Upper lobe of right lung (tissue), 1 donor: ENCODE measurements around the gene RPL19. TPM values are rescaled to one million over a fixed set of nuclear protein-coding genes. Genes with fewer than 3 reads are reported as not detected.

Experiments
- ATAC-seq: fragments of 200-7000 bp; cut with Tn5 transposase; one replicate; pipeline ENCODE4 v1.9.1; 2020; ENCODE audit warnings: mild to moderate bottlenecking, moderate library complexity
- DNase-seq: peaks from one replicate; pipeline ENCODE4 v3.0.0-alpha.2; 2020
- H3K27ac ChIP-seq: fragments of 200-600 bp; one replicate; pipeline ENCODE4 v1.8.0; 2022
- H3K27me3 ChIP-seq: fragments of 200-600 bp; one replicate; pipeline ENCODE4 v1.8.0; 2022; ENCODE audit warnings: mild to moderate bottlenecking
- H3K36me3 ChIP-seq: fragments of 200-600 bp; one replicate; pipeline ENCODE4 v1.8.0; 2022
- H3K4me1 ChIP-seq: fragments of 200-600 bp; one replicate; pipeline ENCODE4 v1.8.0; 2022
- H3K4me3 ChIP-seq: fragments of 200-600 bp; one replicate; pipeline ENCODE4 v1.8.0; 2022; ENCODE audit warnings: mild to moderate bottlenecking
- H3K9me3 ChIP-seq: fragments of 200-600 bp; one replicate; pipeline ENCODE4 v1.8.0; 2022
- intact Hi-C: fragments of 100-400 bp; cut with DNase I; formaldehyde crosslinking; loops from one replicate; pipeline ENCODE4 v1.11.0; 2022
- total RNA-seq: library from RNA; stranded (reverse); fragmentation: NEBNext Ultra II Directional; extraction: Animal tissue kit (Norgen Biotek cat#: 25700); gene quantifications from one replicate; pipeline ENCODE4 v1.2.1, GENCODE V29; 2021
- TF ChIP-seq, protein P1 (sequence below): fragments of 200-600 bp; IDR thresholded peaks from one replicate; pipeline ENCODE4 v1.8.0; 2022; ENCODE audit warnings: antibody characterized with exemption
- donor health status: DM: no; HTN: yes; CAD: no; lungs with severe emphysema.

Gene RPL19
- total RNA-seq, 1 donor from 2014 or later: 1,449 TPM

DNA sequence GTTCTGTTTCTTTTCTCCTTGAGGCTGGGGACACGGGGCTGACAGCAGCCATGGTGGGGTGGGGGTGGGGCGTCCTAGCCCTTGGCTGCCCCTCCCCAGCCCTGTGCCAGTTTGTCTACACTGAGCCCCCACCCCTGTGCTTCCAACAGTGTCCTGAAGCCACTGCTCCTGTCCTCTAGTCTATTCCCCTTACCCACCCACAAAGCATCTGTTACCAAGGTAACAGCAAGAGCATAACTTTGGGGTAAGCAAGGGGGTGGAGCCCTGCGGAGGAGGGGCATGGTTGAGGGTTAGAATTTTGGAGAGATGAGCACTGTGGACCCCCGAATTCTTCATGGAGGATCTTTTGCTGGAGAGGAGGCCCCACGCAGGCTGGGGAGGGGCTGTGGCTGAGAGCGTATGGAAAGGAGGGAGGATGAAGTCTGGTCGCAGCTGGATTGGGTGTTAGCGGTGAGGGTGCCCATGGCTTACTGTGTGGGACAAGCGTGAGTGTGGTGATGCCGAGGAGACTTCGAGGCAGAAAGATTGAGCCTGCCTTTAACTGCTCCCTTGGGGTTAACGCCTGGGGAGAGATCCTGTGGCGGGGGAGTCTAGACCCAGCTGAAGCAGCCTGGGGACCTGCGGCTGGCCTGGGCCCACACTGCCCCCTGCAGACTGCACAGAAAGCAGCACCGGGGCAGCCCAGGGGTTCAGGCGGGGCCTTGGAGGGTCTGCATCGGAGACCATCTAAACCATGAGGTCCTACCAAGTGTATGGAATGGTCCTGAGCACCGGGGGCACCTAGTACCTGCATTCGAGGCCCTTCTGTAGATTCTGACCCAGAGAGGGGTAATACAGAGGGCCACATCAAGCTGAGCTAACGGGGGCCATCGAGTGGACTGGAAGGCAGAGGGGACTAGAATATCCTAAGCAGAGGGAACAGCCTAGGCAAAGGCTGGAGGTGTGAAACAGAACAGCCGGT, 31.8 kb downstream of the RPL19 start:
- H3K4me1 ChIP-seq: no peaks in the 10 kb centered on the region
- TF ChIP-seq, protein P1, sequence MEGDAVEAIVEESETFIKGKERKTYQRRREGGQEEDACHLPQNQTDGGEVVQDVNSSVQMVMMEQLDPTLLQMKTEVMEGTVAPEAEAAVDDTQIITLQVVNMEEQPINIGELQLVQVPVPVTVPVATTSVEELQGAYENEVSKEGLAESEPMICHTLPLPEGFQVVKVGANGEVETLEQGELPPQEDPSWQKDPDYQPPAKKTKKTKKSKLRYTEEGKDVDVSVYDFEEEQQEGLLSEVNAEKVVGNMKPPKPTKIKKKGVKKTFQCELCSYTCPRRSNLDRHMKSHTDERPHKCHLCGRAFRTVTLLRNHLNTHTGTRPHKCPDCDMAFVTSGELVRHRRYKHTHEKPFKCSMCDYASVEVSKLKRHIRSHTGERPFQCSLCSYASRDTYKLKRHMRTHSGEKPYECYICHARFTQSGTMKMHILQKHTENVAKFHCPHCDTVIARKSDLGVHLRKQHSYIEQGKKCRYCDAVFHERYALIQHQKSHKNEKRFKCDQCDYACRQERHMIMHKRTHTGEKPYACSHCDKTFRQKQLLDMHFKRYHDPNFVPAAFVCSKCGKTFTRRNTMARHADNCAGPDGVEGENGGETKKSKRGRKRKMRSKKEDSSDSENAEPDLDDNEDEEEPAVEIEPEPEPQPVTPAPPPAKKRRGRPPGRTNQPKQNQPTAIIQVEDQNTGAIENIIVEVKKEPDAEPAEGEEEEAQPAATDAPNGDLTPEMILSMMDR: peak; percentile 77
- peak; percentile 87 for ATAC-seq
- peak; percentile 81 for DNase-seq
- H3K27ac ChIP-seq: no peak overlapping the region
- H3K36me3 ChIP-seq: no peaks in the 10 kb centered on the region
- intact Hi-C loops: no loop called here
- no peak overlapping the region for H3K4me3 ChIP-seq
- peaks cover 47% of the 10 kb centered on the region for H3K27me3 ChIP-seq
- no peaks in the 10 kb centered on the region for H3K9me3 ChIP-seq

DNA sequence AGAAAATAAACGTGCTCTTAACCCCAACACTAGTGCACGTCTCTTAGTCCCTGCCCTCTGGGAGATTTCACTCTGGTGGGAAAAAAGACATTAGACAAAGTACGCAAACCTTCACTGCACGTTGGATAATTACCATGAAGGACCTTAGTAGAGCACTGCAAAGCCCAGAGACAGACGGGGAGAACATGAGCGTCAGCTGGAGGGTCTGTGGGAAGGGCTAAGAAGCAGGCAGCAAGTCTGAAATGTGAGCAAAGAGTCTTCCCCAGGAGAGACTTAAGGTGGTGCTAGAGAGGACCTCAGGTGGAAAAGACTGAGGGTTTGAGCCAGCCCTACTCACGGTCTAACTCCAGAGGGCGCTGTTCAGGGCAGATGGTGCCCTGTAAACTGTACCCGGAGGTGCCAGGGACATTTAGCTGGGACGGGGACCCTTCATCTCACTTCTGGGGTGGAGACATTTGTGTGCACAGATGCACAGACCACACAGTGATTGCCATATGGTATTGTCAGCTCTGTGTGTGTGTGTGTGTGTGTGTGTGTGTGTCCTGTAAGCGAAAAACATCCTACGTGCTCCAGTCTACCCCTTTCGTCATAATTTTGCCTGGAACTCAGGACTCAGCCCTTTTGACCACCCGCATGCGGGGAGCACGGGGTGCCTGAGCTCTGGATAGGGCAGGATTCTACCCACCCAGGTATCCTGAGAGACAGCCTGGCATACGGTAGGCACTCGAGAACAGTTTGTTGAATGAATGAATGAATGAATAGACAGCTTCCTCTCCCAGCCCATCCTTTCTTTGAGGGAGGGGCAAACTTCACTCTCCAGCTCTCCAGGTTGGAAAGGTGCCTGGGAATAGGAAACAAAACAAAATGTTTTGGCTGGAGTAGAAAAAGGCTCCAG, 35.7 kb downstream of the RPL19 start:
- Histone ChIP-seq H3K9me3 (no peaks in the 10 kb centered on the region), H3K27ac (no peak overlapping the region), H3K36me3 (no peaks in the 10 kb centered on the region), H3K4me1 (peaks cover 7% of the 10 kb centered on the region), H3K4me3 (no peak overlapping the region), H3K27me3 (peaks cover 25% of the 10 kb centered on the region)
- ATAC-seq (peak; percentile 66), DNase-seq (peak; percentile 61)
- TF ChIP-seq, protein P1: peak; percentile 55
- intact Hi-C loops: no loop called here

DNA sequence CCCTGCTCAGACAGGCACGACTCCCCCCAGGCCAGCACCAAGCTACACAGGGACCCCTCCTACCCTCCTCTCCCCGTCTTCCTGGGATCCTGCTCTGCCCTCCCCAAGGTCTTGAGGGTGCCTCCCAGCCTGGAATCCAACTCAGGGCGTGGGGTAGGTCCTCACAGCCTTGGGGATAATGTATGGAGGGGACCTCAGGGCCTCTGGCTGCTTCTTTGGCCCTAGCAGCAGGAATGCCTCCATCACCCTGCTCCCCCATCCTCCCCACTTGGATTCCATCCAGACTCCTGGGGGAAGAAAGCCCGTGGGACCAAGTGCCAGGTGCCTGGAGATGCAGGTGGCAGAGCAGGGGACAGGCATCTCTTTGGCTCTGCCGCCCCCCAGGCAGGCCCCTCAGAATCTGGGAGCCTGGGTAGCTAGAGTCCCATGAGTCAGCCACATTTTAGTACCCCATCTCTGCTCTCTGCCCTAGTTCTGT, 36.4 kb downstream of the RPL19 start:
- intact Hi-C loops: no loop called here
- Histone ChIP-seq H3K9me3 (no peaks in the 10 kb centered on the region), H3K4me1 (peaks cover 7% of the 10 kb centered on the region), H3K36me3 (no peaks in the 10 kb centered on the region), H3K4me3 (no peak overlapping the region), H3K27ac (no peak overlapping the region), H3K27me3 (peaks cover 18% of the 10 kb centered on the region)
- TF ChIP-seq, protein P1: no peak
- no peak for ATAC-seq
- no peak for DNase-seq

- no peak overlapping the region for H3K27ac ChIP-seq
- intact Hi-C loops: no loop called here
- DNase-seq: no peak
These were observed 36.9 kb downstream of the RPL19 start for GRCh38 chr17:39236981-39237441.

GRCh38 chr17:39237586-39237985, 37.5 kb downstream of the RPL19 start:
- Histone ChIP-seq H3K9me3 (no peaks in the 10 kb centered on the region), H3K4me3 (no peak overlapping the region), H3K27ac (no peak overlapping the region), H3K27me3 (peaks cover 8% of the 10 kb centered on the region), H3K4me1 (peaks cover 7% of the 10 kb centered on the region), H3K36me3 (no peaks in the 10 kb centered on the region)
- TF ChIP-seq, protein P1: no peak
- intact Hi-C loops: no loop called here
- no peak for DNase-seq
- ATAC-seq: no peak

More at GRCh38 chr17:39236981-39237441, 36.9 kb downstream of the RPL19 start:
- H3K27me3 ChIP-seq: peaks cover 13% of the 10 kb centered on the region
- H3K4me1 ChIP-seq: peaks cover 7% of the 10 kb centered on the region
- H3K9me3 ChIP-seq: no peaks in the 10 kb centered on the region
- H3K36me3 ChIP-seq: no peaks in the 10 kb centered on the region
- H3K4me3 ChIP-seq: no peak overlapping the region
- ATAC-seq: no peak
- TF ChIP-seq, protein P1: no peak
